Vagina (tissue), 2 donors: Measurements from ENCODE around the gene AQP12B. TPM values are rescaled to one million over a fixed set of nuclear protein-coding genes. Genes with fewer than 3 reads are reported as not detected.

Source experiments
- DNase-seq, 2 donors: peaks; one replicate each; pipeline ENCODE4 v3.0.0-alpha.2; 2017; ENCODE audit errors: extremely low spot score in 2 of 2
- H3K27ac ChIP-seq: fragments of 200-600 bp; sonication (generic); one replicate; pipeline ENCODE4 v1.5.1; 2019
- H3K27me3 ChIP-seq: fragments of 200-600 bp; sonication (generic); one replicate; pipeline ENCODE4 v1.5.1; 2019
- H3K36me3 ChIP-seq, 2 donors: fragments of 200-600 bp; sonication (generic); one replicate each; pipeline ENCODE4 v1.5.1; 2017 to 2019
- H3K4me1 ChIP-seq: fragments of 200-600 bp; sonication (generic); one replicate; pipeline ENCODE4 v1.5.1; 2019
- H3K4me3 ChIP-seq, 2 donors: fragments of 200-600 bp; sonication (generic); 1 replicate in 1 of 2; 2 replicates in 1 of 2; pipeline ENCODE4 v1.5.1; 2016 to 2019
- H3K9me3 ChIP-seq: fragments of 200-600 bp; sonication (generic); one replicate; pipeline ENCODE4 v1.5.1; 2019
- CTCF ChIP-seq, 3 experiments: fragments of 450-650 bp in 2 of 3; fragments of 200-600 bp in 1 of 3; sonication (generic) in 1 of 3; IDR thresholded peaks; one replicate each; pipeline ENCODE4 v1.5.1; 2017 to 2019; ENCODE audit warnings: antibody characterized with exemption in 3 of 3, mild to moderate bottlenecking in 2 of 3, moderate library complexity in 2 of 3
- POLR2A ChIP-seq, 2 donors: fragments of 450-650 bp; IDR thresholded peaks; one replicate each; pipeline ENCODE4 v1.6.1; 2017; ENCODE audit warnings: antibody characterized with exemption in 2 of 2, mild to moderate bottlenecking in 2 of 2, moderate library complexity in 2 of 2
- POLR2AphosphoS5 ChIP-seq, 2 donors: sonication (generic); formaldehyde crosslinking; IDR thresholded peaks; one replicate each; pipeline ENCODE4 v1.9.0; 2017; ENCODE audit warnings: antibody characterized with exemption in 2 of 2, mild to moderate bottlenecking in 2 of 2, low read depth in 1 of 2; ENCODE audit not compliant: insufficient read depth in 1 of 2
- intact Hi-C: fragments of 100-400 bp; cut with DNase I; formaldehyde crosslinking; loops from one replicate; pipeline ENCODE4 v1.15.1; 2023
- total RNA-seq: library from RNA; depleted of rRNA; stranded (reverse); fragments of >200 nt; gene quantifications from one replicate; pipeline ENCODE4 v1.2.3, GENCODE V29; 2016

AQP12B gene
- total RNA-seq, 1 donor from 2014 or later = not detected

- Histone ChIP-seq H3K4me1 (no peaks in the 10 kb centered on the region), H3K36me3 (no peaks in the 10 kb centered on the region), H3K27ac (no peak overlapping the region), H3K27me3 (no peaks in the 10 kb centered on the region), H3K9me3 (no peaks in the 10 kb centered on the region), H3K4me3 (no peak overlapping the region)
- TF ChIP-seq CTCF (IDR thresholded peaks at IDR 0.05) (no peak), POLR2A (IDR thresholded peaks at IDR 0.05) (no peak), POLR2AphosphoS5 (IDR thresholded peaks at IDR 0.05; ENCODE audit: insufficient read depth in 1 of 2, low read depth in 1 of 2) (no peak)
- intact Hi-C loops = no loop called here
- no peak for DNase-seq
Measured at GRCh38 chr2:240632306-240632721, 50.4 kb downstream of the AQP12B start.

GRCh38 chr2:240631548-240632305 is 51.0 kb downstream of the AQP12B start:
- TF ChIP-seq POLR2AphosphoS5 (IDR thresholded peaks at IDR 0.05; ENCODE audit: insufficient read depth in 1 of 2, low read depth in 1 of 2) (no peak), POLR2A (IDR thresholded peaks at IDR 0.05) (no peak), CTCF (IDR thresholded peaks at IDR 0.05) (no peak)
- Histone ChIP-seq H3K27ac (no peak overlapping the region), H3K27me3 (no peaks in the 10 kb centered on the region), H3K9me3 (no peaks in the 10 kb centered on the region), H3K4me1 (no peaks in the 10 kb centered on the region), H3K4me3 (no peak overlapping the region), H3K36me3 (no peaks in the 10 kb centered on the region)
- DNase-seq = no peak
- intact Hi-C loops = no loop called here

GRCh38 chr2:240630771-240631547 is 51.7 kb downstream of the AQP12B start:
- TF ChIP-seq CTCF (IDR thresholded peaks at IDR 0.05) (no peak), POLR2A (IDR thresholded peaks at IDR 0.05) (no peak), POLR2AphosphoS5 (IDR thresholded peaks at IDR 0.05; ENCODE audit: insufficient read depth in 1 of 2, low read depth in 1 of 2) (no peak)
- no peak overlapping the region for H3K4me3 ChIP-seq
- no peaks in the 10 kb centered on the region for H3K36me3 ChIP-seq
- no peak for DNase-seq
- no peak overlapping the region for H3K27ac ChIP-seq
- no peaks in the 10 kb centered on the region for H3K4me1 ChIP-seq
- no peaks in the 10 kb centered on the region for H3K9me3 ChIP-seq
- no peaks in the 10 kb centered on the region for H3K27me3 ChIP-seq
- intact Hi-C loops = no loop called here

- TF ChIP-seq POLR2AphosphoS5 (IDR thresholded peaks at IDR 0.05; ENCODE audit: insufficient read depth in 1 of 2, low read depth in 1 of 2) (no peak), POLR2A (IDR thresholded peaks at IDR 0.05) (no peak), CTCF (IDR thresholded peaks at IDR 0.05) (no peak)
- no peaks in the 10 kb centered on the region for H3K27me3 ChIP-seq
- H3K4me1 ChIP-seq = peaks cover 3% of the 10 kb centered on the region
- no peak for DNase-seq
- no peaks in the 10 kb centered on the region for H3K36me3 ChIP-seq
- no peak overlapping the region for H3K27ac ChIP-seq
- intact Hi-C loops = no loop called here
- H3K4me3 ChIP-seq = no peak overlapping the region
- no peaks in the 10 kb centered on the region for H3K9me3 ChIP-seq
Measured at GRCh38 chr2:240629968-240630770, 52.5 kb downstream of the AQP12B start.
